ENCODE measurements around the gene CDKAL1. TPM values are rescaled to one million over a fixed set of nuclear protein-coding genes. Genes with fewer than 3 reads are reported as not detected.

The CDKAL1 gene
- total and polyA plus RNA-seq, 2 experiments from 2014 or later = 12.2 to 13.7 TPM

GRCh38 chr6:20652299-20653084 is 118.2 kb downstream of the CDKAL1 start:
- H3K9me3 ChIP-seq (ENCODE audit: low read depth) = no peaks in the 10 kb centered on the region
- H3K27ac ChIP-seq = no peak overlapping the region
- H3K4me1 ChIP-seq (ENCODE audit: low read depth) = peaks cover 3% of the 10 kb centered on the region
- no peaks in the 10 kb centered on the region for H3K36me3 ChIP-seq
- no peak overlapping the region for H3K4me3 ChIP-seq
- DNase-seq (ENCODE audit: low read depth in 1 of 2, low spot score in 1 of 2) = peak in 1 of 2 donors; percentile 59
- H3K27me3 ChIP-seq = no peaks in the 10 kb centered on the region
- TF ChIP-seq, protein P1, sequence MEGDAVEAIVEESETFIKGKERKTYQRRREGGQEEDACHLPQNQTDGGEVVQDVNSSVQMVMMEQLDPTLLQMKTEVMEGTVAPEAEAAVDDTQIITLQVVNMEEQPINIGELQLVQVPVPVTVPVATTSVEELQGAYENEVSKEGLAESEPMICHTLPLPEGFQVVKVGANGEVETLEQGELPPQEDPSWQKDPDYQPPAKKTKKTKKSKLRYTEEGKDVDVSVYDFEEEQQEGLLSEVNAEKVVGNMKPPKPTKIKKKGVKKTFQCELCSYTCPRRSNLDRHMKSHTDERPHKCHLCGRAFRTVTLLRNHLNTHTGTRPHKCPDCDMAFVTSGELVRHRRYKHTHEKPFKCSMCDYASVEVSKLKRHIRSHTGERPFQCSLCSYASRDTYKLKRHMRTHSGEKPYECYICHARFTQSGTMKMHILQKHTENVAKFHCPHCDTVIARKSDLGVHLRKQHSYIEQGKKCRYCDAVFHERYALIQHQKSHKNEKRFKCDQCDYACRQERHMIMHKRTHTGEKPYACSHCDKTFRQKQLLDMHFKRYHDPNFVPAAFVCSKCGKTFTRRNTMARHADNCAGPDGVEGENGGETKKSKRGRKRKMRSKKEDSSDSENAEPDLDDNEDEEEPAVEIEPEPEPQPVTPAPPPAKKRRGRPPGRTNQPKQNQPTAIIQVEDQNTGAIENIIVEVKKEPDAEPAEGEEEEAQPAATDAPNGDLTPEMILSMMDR (IDR thresholded peaks at IDR 0.05; ENCODE audit: low read depth, low read length) = no peak

- H3K4me1 ChIP-seq (ENCODE audit: low read depth) = peaks cover 9% of the 10 kb centered on the region
- DNase-seq (ENCODE audit: low read depth in 1 of 2, low spot score in 1 of 2) = no peak
- TF ChIP-seq, protein P1 (IDR thresholded peaks at IDR 0.05; ENCODE audit: low read depth, low read length) = no peak
- H3K4me3 ChIP-seq = no peak overlapping the region
- H3K9me3 ChIP-seq (ENCODE audit: low read depth) = no peaks in the 10 kb centered on the region
- no peaks in the 10 kb centered on the region for H3K27me3 ChIP-seq
- H3K27ac ChIP-seq = no peak overlapping the region
- no peaks in the 10 kb centered on the region for H3K36me3 ChIP-seq
These were observed 118.8 kb downstream of the CDKAL1 start for GRCh38 chr6:20653085-20653479.

DNA sequence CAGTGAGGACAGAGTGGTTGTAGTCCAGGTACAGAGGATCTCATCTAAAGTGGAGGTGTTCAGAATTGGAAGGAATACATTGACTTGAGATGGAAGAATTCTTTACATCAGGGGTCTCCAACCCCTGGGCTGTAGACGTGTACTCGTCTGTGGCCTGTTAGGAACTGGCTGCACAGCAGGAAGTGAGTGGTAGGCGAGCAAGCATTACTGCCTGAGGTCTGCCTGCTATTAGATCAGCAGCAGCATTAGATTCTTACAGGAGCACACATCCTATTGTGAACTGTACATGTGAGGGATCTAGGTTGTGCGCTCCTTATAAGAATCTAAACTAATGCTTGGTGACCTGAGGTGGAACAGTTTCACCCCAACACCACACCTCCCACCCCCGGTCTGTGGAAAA is 121.1 kb downstream of the CDKAL1 start:
- TF ChIP-seq, protein P1 (IDR thresholded peaks at IDR 0.05; ENCODE audit: low read depth, low read length) = no peak
- H3K4me1 ChIP-seq (ENCODE audit: low read depth) = peaks cover 13% of the 10 kb centered on the region
- H3K36me3 ChIP-seq = no peaks in the 10 kb centered on the region

DNA sequence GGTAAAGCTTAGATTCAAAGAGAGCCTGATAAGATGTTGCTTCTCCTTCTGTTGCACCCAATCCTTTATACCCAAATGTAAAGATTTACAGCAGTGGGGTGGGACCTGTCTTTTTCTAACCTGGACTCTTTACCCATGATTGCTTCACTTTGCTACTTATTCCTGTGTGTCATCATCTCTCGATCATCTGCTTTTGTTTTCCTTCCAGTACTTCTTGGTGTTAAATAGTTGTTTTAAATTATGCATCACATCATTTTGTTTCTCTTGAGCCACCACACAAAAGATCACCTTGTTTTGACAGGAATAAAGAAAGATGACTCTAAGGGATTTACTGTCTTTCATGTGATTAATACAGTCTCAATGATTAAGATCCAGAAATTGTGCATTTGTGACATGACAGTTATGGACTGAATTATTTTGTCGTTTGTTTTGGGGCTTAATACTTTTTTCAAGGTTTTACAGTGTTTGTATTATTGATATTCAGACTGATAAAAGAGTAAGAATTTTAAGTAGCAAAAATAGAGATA is 123.1 kb downstream of the CDKAL1 start:
- peaks cover 13% of the 10 kb centered on the region for H3K4me1 ChIP-seq (ENCODE audit: low read depth)
- TF ChIP-seq, protein P1 (IDR thresholded peaks at IDR 0.05; ENCODE audit: low read depth, low read length) = no peak
- DNase-seq (ENCODE audit: low read depth in 1 of 2, low spot score in 1 of 2) = no peak
- no peaks in the 10 kb centered on the region for H3K36me3 ChIP-seq
- no peak overlapping the region for H3K4me3 ChIP-seq
- no peak overlapping the region for H3K27ac ChIP-seq
- H3K27me3 ChIP-seq = no peaks in the 10 kb centered on the region
- no peaks in the 10 kb centered on the region for H3K9me3 ChIP-seq (ENCODE audit: low read depth)

More for the DNA sequence above, 121.1 kb downstream of the CDKAL1 start:
- H3K4me3 ChIP-seq = no peak overlapping the region
- H3K27ac ChIP-seq = no peak overlapping the region
- H3K9me3 ChIP-seq (ENCODE audit: low read depth) = no peaks in the 10 kb centered on the region
- DNase-seq (ENCODE audit: low read depth in 1 of 2, low spot score in 1 of 2) = no peak
- H3K27me3 ChIP-seq = no peaks in the 10 kb centered on the region

- DNase-seq (ENCODE audit: low read depth in 1 of 2, low spot score in 1 of 2) = no peak
- no peak overlapping the region for H3K27ac ChIP-seq
These were observed 123.8 kb downstream of the CDKAL1 start for GRCh38 chr6:20658053-20658452.

More at GRCh38 chr6:20658053-20658452, 123.8 kb downstream of the CDKAL1 start:
- Histone ChIP-seq H3K9me3 (ENCODE audit: low read depth) (no peaks in the 10 kb centered on the region), H3K4me1 (ENCODE audit: low read depth) (peaks cover 13% of the 10 kb centered on the region), H3K27me3 (no peaks in the 10 kb centered on the region), H3K4me3 (no peak overlapping the region), H3K36me3 (no peaks in the 10 kb centered on the region)
- TF ChIP-seq, protein P1 (IDR thresholded peaks at IDR 0.05; ENCODE audit: low read depth, low read length) = no peak

All from cardiac muscle cell (in vitro differentiated cells and primary cell).